K562 (cell line): ENCODE data around the gene HSF2BP.
"Not testable (repeated sequence)": the region's sequence is repeated elsewhere in the genome, so short reads cannot be mapped to it uniquely, and the experiment has no call there.

Source experiments
- EHMT2 ChIP-seq: fragments of 450-650 bp; IDR thresholded peaks from 2 replicates; pipeline ENCODE4 v1.6.1; 2018; ENCODE audit warnings: antibody characterized with exemption
- EZH2 ChIP-seq: IDR thresholded peaks from 2 replicates; pipeline ENCODE4 v1.6.1; 2012; ENCODE audit warnings: low read depth, mild to moderate bottlenecking, inconsistent platforms, low read length, borderline replicate concordance
- MYBL2 ChIP-seq, 2 experiments: fragments of 450-650 bp in 1 of 2; sonication (generic) in 1 of 2; formaldehyde crosslinking in 1 of 2; IDR thresholded peaks; 2 replicates each; pipeline versions ENCODE4 v1.6.1 to v1.8.1; 2017 to 2022; ENCODE audit warnings: borderline replicate concordance in 1 of 2, inconsistent platforms in 1 of 2, low read depth in 1 of 2, mild to moderate bottlenecking in 1 of 2, missing genetic modification reagents in 1 of 2, moderate library complexity in 1 of 2
- NFXL1 ChIP-seq: fragments of 450-650 bp; formaldehyde crosslinking; IDR thresholded peaks from 2 replicates; pipeline ENCODE4 v1.4.0; 2021; ENCODE audit warnings: mild to moderate bottlenecking
- POLR2A ChIP-seq: fragments of 450-650 bp; conservative IDR thresholded peaks from 2 replicates; pipeline ENCODE4 v1.6.1; 2016
- SIN3A ChIP-seq, 2 experiments: fragments of 150-350 bp in 1 of 2; IDR thresholded peaks; 2 replicates each; pipeline ENCODE4 v1.6.1; 2011 to 2016; ENCODE audit warnings: borderline replicate concordance in 2 of 2, low read depth in 2 of 2, low read length in 2 of 2, mild to moderate bottlenecking in 2 of 2, moderate library complexity in 2 of 2; ENCODE audit not compliant: control insufficient read depth in 1 of 2
- ZNF23 ChIP-seq: fragments of 250-450 bp; sonication (Bioruptor Pico); IDR thresholded peaks from 2 replicates; pipeline ENCODE4 v1.4.0; 2020; ENCODE audit warnings: mild to moderate bottlenecking
- ZNF263 ChIP-seq: sonication (generic); formaldehyde crosslinking; IDR thresholded peaks from 2 replicates; pipeline ENCODE4 v1.8.0; 2022; ENCODE audit warnings: mild to moderate bottlenecking, missing genetic modification reagents, borderline replicate concordance
- TF ChIP-seq, protein P1 (sequence below), 3 experiments: IDR thresholded peaks in 2 of 3; conservative IDR thresholded peaks in 1 of 3; 2 replicates each; pipeline ENCODE4 v1.5.1; 2011 to 2012; ENCODE audit warnings: low read length in 3 of 3, mild to moderate bottlenecking in 3 of 3, control low read depth in 2 of 3, improper control_type of control experiment in 1 of 3, inconsistent platforms in 1 of 3, low read depth in 1 of 3, mixed read lengths in 1 of 3, moderate library complexity in 1 of 3; ENCODE audit not compliant: insufficient read depth in 2 of 3
- TF ChIP-seq, protein P2 (sequence below), 3 experiments: fragments of 200-800 bp in 1 of 3; sonication (Bioruptor generic) in 1 of 3; sonication (generic) in 1 of 3; formaldehyde crosslinking in 1 of 3; IDR thresholded peaks; 2 replicates each; pipeline versions ENCODE4 v1.6.1 to v1.8.0; 2016 to 2022; ENCODE audit warnings: mild to moderate bottlenecking in 2 of 3, missing compliant biosample characterization in 2 of 3, missing genetic modification characterization in 2 of 3, missing genetic modification reagents in 1 of 3
- TF ChIP-seq, protein P3 (sequence below): fragments of 250-450 bp; sonication (Bioruptor Pico); IDR thresholded peaks from 2 replicates; pipeline ENCODE4 v1.5.0; 2021; ENCODE audit warnings: mild to moderate bottlenecking, borderline replicate concordance
- TF ChIP-seq, protein P4 (sequence below): fragments of 250-450 bp; sonication (Bioruptor Pico); IDR thresholded peaks from 2 replicates; pipeline ENCODE4 v1.5.0; 2022; ENCODE audit warnings: mild to moderate bottlenecking
- TF ChIP-seq, protein P5 (sequence below): fragments of 450-650 bp; IDR thresholded peaks from 2 replicates; pipeline ENCODE4 v1.6.1; 2016

DNA sequence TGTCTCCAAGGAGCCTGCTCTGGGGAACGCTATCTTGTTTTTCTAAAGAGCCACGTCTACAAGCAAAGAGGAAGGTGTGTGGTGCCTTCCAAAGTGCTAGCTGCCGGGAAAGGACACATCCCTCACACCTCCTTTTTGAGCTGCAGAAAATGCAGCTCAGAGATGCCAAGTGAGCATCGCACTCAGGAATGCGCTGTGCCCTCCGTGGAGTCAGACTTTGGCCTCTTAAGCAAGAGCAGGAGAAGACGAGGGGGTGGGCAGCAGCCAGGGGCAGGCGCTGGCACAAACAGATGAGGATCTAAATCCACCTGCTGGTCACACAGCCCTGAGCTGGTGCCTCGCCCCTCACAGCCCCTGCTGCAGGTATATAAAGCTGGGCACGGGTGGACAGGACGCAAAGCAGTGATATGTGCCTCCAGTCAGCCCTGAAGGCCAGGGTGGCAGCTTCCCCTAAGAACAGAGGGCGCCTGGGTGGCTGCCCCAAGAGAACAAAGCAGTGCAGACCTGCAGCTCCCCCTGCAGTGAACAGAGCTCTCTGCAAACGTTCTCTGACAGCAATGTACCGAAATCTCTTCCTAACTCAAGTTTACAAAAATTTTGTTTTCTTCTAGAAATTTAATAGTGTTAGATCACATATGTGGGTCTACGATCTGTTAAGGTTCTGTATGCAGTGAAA, 156.1 kb downstream of the HSF2BP start:
- TF ChIP-seq EZH2; POLR2A; ZNF263 (CRISPR knock-in tag); MYBL2 (IDR thresholded peaks at IDR 0.05; ENCODE audit: low read depth); MYBL2 (CRISPR knock-in tag; IDR thresholded peaks at IDR 0.05; ENCODE audit: borderline replicate concordance); ZNF23 (CRISPR knock-in tag); SIN3A (IDR thresholded peaks at IDR 0.05; ENCODE audit: borderline replicate concordance in 2 of 2, control insufficient read depth in 1 of 2, low read depth in 2 of 2, low read length in 2 of 2); EHMT2; NFXL1: not testable (repeated sequence)
- TF ChIP-seq, protein P1, sequence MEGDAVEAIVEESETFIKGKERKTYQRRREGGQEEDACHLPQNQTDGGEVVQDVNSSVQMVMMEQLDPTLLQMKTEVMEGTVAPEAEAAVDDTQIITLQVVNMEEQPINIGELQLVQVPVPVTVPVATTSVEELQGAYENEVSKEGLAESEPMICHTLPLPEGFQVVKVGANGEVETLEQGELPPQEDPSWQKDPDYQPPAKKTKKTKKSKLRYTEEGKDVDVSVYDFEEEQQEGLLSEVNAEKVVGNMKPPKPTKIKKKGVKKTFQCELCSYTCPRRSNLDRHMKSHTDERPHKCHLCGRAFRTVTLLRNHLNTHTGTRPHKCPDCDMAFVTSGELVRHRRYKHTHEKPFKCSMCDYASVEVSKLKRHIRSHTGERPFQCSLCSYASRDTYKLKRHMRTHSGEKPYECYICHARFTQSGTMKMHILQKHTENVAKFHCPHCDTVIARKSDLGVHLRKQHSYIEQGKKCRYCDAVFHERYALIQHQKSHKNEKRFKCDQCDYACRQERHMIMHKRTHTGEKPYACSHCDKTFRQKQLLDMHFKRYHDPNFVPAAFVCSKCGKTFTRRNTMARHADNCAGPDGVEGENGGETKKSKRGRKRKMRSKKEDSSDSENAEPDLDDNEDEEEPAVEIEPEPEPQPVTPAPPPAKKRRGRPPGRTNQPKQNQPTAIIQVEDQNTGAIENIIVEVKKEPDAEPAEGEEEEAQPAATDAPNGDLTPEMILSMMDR (IDR thresholded peaks at IDR 0.05 in 2 of 3, conservative IDR thresholded peaks at IDR 0.05 in 1 of 3; ENCODE audit: insufficient read depth in 2 of 3, low read depth in 1 of 3, low read length in 3 of 3) = not testable (repeated sequence)
- TF ChIP-seq, protein P2, sequence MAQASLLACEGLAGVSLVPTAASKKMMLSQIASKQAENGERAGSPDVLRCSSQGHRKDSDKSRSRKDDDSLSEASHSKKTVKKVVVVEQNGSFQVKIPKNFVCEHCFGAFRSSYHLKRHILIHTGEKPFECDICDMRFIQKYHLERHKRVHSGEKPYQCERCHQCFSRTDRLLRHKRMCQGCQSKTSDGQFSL (CRISPR knock-in tag; IDR thresholded peaks at IDR 0.05) = not testable (repeated sequence)
- TF ChIP-seq, protein P2 (tag; IDR thresholded peaks at IDR 0.05) = not testable (repeated sequence)
- TF ChIP-seq, protein P3, sequence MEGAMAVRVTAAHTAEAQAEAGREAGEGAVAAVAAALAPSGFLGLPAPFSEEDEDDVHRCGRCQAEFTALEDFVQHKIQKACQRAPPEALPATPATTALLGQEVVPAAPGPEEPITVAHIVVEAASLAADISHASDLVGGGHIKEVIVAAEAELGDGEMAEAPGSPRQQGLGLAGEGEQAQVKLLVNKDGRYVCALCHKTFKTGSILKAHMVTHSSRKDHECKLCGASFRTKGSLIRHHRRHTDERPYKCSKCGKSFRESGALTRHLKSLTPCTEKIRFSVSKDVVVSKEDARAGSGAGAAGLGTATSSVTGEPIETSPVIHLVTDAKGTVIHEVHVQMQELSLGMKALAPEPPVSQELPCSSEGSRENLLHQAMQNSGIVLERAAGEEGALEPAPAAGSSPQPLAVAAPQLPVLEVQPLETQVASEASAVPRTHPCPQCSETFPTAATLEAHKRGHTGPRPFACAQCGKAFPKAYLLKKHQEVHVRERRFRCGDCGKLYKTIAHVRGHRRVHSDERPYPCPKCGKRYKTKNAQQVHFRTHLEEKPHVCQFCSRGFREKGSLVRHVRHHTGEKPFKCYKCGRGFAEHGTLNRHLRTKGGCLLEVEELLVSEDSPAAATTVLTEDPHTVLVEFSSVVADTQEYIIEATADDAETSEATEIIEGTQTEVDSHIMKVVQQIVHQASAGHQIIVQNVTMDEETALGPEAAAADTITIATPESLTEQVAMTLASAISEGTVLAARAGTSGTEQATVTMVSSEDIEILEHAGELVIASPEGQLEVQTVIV (CRISPR knock-in tag) = not testable (repeated sequence)
- TF ChIP-seq, protein P4, sequence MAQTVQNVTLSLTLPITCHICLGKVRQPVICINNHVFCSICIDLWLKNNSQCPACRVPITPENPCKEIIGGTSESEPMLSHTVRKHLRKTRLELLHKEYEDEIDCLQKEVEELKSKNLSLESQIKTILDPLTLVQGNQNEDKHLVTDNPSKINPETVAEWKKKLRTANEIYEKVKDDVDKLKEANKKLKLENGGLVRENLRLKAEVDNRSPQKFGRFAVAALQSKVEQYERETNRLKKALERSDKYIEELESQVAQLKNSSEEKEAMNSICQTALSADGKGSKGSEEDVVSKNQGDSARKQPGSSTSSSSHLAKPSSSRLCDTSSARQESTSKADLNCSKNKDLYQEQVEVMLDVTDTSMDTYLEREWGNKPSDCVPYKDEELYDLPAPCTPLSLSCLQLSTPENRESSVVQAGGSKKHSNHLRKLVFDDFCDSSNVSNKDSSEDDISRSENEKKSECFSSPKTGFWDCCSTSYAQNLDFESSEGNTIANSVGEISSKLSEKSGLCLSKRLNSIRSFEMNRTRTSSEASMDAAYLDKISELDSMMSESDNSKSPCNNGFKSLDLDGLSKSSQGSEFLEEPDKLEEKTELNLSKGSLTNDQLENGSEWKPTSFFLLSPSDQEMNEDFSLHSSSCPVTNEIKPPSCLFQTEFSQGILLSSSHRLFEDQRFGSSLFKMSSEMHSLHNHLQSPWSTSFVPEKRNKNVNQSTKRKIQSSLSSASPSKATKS (CRISPR knock-in tag) = not testable (repeated sequence)
- TF ChIP-seq, protein P5, sequence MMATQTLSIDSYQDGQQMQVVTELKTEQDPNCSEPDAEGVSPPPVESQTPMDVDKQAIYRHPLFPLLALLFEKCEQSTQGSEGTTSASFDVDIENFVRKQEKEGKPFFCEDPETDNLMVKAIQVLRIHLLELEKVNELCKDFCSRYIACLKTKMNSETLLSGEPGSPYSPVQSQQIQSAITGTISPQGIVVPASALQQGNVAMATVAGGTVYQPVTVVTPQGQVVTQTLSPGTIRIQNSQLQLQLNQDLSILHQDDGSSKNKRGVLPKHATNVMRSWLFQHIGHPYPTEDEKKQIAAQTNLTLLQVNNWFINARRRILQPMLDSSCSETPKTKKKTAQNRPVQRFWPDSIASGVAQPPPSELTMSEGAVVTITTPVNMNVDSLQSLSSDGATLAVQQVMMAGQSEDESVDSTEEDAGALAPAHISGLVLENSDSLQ = not testable (repeated sequence)
